ENCODE data around the gene ANKRD6.

ANKRD6 gene

DNA sequence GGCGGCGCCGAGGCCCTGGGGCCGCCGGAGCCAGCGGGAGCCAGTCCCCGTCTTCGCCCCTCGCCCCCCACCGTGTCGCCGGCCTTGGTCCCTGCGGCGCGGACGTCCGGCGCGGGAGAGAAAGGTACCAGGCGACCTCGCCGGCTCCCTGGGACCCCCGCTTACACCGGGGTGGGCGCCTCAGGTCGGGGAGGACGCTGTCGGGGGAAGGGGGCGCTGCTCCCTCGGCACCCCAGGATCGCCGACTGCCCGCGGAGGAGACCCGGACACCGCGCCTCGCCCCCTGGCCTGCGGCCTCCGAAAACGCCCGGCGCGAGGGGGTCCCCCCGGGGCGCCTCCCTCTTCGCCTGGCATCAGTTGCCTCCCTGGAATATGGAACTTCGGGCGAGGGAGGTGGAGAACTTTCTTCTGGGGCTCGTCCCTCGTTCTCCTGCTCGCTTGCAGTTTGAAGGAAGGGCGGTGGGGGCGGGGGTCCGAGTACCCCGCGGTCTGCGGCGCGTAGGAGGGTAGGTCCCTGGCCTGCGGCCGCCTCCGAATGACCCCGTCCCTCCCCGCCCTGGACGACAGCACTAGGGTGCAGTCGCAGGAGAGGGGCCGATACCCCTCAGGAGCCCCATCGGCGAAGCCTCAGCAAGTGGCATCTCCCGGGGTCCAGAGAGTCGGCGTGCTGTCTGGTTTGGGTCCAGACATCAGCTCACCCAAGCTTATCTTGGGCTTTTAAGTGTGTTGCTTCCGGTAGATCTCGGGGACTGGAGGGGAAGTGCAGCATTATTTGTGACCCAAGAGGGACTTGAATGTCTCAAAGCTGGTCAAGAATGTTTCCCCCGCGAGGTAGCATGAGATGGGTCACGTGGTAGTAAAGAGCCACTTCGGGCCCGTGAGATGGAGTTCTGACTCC is 549 bp downstream of the ANKRD6 start:
- TF ChIP-seq, protein P1, sequence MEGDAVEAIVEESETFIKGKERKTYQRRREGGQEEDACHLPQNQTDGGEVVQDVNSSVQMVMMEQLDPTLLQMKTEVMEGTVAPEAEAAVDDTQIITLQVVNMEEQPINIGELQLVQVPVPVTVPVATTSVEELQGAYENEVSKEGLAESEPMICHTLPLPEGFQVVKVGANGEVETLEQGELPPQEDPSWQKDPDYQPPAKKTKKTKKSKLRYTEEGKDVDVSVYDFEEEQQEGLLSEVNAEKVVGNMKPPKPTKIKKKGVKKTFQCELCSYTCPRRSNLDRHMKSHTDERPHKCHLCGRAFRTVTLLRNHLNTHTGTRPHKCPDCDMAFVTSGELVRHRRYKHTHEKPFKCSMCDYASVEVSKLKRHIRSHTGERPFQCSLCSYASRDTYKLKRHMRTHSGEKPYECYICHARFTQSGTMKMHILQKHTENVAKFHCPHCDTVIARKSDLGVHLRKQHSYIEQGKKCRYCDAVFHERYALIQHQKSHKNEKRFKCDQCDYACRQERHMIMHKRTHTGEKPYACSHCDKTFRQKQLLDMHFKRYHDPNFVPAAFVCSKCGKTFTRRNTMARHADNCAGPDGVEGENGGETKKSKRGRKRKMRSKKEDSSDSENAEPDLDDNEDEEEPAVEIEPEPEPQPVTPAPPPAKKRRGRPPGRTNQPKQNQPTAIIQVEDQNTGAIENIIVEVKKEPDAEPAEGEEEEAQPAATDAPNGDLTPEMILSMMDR (IDR thresholded peaks at IDR 0.05; ENCODE audit: control insufficient read depth, insufficient read depth, low read depth, low read length, missing control alignments) = no peak
- DNase-seq (ENCODE audit: low read depth) = no peak
- H3K4me3 ChIP-seq (ENCODE audit: control insufficient read depth, low read depth, low read length) = peak overlapping the region; percentile 43

DNA sequence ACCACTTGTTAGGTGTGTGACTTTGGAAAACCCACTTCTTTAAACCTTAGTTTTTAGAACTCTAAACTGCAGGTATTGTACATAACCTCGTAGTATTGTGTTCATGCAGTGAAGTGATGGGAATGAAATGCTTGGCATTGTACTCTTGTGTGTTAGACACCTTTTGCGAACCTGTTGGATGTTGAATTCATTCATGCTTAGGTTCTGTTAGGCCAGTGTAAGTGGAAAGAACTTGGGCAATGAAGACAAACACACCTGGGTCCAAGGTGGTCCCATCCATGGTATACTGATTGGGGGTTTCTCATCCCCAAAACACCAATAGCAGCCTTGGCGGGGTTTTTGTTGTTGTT is 1.2 kb downstream of the ANKRD6 start:
- no peak for DNase-seq (ENCODE audit: low read depth)
- H3K4me3 ChIP-seq (ENCODE audit: control insufficient read depth, low read depth, low read length) = no peak overlapping the region
- TF ChIP-seq, protein P1 (IDR thresholded peaks at IDR 0.05; ENCODE audit: control insufficient read depth, insufficient read depth, low read depth, low read length, missing control alignments) = no peak

GRCh38 chr6:89434954-89435353 is 2.0 kb downstream of the ANKRD6 start:
- TF ChIP-seq, protein P1 (IDR thresholded peaks at IDR 0.05; ENCODE audit: control insufficient read depth, insufficient read depth, low read depth, low read length, missing control alignments) = no peak
- no peak overlapping the region for H3K4me3 ChIP-seq (ENCODE audit: control insufficient read depth, low read depth, low read length)
- no peak for DNase-seq (ENCODE audit: low read depth)

DNA sequence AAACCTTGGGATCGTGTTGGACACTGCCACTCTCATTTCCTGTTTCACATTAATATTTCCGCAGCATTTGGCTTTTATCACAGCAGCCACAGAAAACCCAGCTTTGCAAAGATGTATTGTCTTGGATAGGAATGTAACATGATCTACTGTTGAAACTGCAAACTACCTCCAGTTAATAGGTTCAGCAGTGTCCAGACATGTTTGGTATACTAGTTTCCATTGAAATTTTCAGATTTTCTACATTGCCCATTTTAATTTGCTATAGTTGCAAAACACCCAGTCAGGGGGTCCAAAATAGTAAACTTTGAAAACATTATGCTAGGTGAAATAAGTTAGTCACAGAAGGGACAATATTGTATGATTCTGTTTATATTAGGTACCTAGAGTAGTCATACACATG is 3.3 kb downstream of the ANKRD6 start:
- no peak for DNase-seq (ENCODE audit: low read depth)
- H3K4me3 ChIP-seq (ENCODE audit: control insufficient read depth, low read depth, low read length) = no peak overlapping the region
- TF ChIP-seq, protein P1 (IDR thresholded peaks at IDR 0.05; ENCODE audit: control insufficient read depth, insufficient read depth, low read depth, low read length, missing control alignments) = no peak

DNA sequence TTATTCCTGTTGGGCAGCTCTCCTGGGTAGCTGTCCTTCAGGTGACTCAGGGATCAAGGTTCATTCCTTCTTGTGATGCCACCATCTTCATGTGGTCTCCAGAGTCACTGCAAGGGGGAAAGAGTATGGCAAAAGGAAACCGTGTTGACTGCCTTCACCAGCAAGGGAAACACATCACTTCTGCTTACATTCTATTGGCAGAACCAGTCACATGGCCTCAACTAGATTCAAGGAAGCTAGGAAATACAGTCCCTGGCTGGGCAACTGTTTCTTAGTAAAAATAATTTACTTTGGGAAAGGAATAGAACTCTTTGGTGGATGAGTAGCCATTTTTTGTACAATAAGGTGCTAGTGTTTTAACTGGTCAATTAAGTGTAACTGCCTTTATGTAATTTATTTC is 5.3 kb downstream of the ANKRD6 start:
- no peak overlapping the region for H3K4me3 ChIP-seq (ENCODE audit: control insufficient read depth, low read depth, low read length)
- TF ChIP-seq, protein P1 (IDR thresholded peaks at IDR 0.05; ENCODE audit: control insufficient read depth, insufficient read depth, low read depth, low read length, missing control alignments) = no peak
- no peak for DNase-seq (ENCODE audit: low read depth)

DNA sequence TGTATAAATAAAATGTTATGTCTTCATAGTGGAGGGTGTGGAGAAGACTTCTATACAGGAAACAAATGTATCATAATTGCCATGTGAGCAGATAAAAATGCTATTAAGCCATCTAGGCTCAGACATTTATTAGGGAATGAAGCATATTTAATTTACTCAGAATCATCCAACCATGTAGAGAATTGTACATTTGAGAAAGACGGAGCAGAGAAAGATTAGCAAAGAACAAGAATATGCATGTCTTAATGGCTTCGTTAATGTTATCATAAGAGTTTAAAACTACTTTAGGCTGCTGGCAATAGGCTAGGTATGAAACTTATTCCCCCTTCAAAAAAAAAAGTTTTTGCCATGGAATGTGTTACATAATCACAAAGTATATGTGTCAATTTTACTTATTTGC is 6.1 kb downstream of the ANKRD6 start:
- no peak for DNase-seq (ENCODE audit: low read depth)
- H3K4me3 ChIP-seq (ENCODE audit: control insufficient read depth, low read depth, low read length) = no peak overlapping the region
- TF ChIP-seq, protein P1 (IDR thresholded peaks at IDR 0.05; ENCODE audit: control insufficient read depth, insufficient read depth, low read depth, low read length, missing control alignments) = no peak

Measured in AG09309 (cell line).